HepG2 (cell line): ENCODE results near the gene RBFOX1. TPM values are rescaled to one million over a fixed set of nuclear protein-coding genes. Genes with fewer than 3 reads are reported as not detected.

Experiments
- ATAC-seq: fragments of 200-7000 bp; cut with Tn5 transposase; 3 replicates; pipeline ENCODE4 v1.9.1; 2020; ENCODE audit warnings: mild to moderate bottlenecking, moderate library complexity
- BruUV-seq: library from RNA; stranded (reverse); fragments of 400-500 nt; replicated peaks from 2 replicates; lab custom pipeline; 2021; lab: Mats Ljungman, UMichigan
- CTCF ChIA-PET: fragments of 300-600 bp; formaldehyde crosslinking; extraction: SDS; loops from one replicate; lab custom pipeline; 2021; ENCODE audit warnings: low total read pairs, inconsistent platforms, low intra/inter-chr PET ratio; lab: Yijun Ruan, JAX
- POLR2A ChIA-PET: fragments of 350-600 bp; sonication (Branson Sonifier 250); formaldehyde crosslinking; loops from one replicate; lab custom pipeline; 2020; ENCODE audit warnings: antibody characterized with exemption, inconsistent platforms; lab: Yijun Ruan, JAX
- DNase-seq: peaks from one replicate; pipeline ENCODE4 v3.0.0-alpha.2; 2015; ENCODE audit warnings: low spot score
- FAIRE-seq: peaks from 3 replicates; lab custom pipeline; 2011; peaks lifted over from hg19 to GRCh38; lab: Jason Lieb, UNC
- H2AFZ ChIP-seq: one replicate; pipeline ENCODE4 v1.6.1; 2011; ENCODE audit warnings: low read length, inconsistent platforms
- H3K27ac ChIP-seq: fragments of 300-600 bp; 3 replicates; pipeline ENCODE4 v1.8.0; 2011; ENCODE audit warnings: mixed run types, mild to moderate bottlenecking, mixed read lengths, low read length, inconsistent platforms; ENCODE audit not compliant: insufficient read depth; ENCODE audit errors: extremely low read length
- H3K27me3 ChIP-seq, 2 experiments: fragments of 200-600 bp in 1 of 2; 2 replicates in 1 of 2; 3 replicates in 1 of 2; pipeline versions ENCODE4 v1.6.0 to v1.8.0; 2011; ENCODE audit warnings: low read length in 2 of 2, mild to moderate bottlenecking in 2 of 2, moderate library complexity in 2 of 2, inconsistent platforms in 1 of 2; ENCODE audit not compliant: insufficient read depth in 2 of 2, control insufficient read depth in 1 of 2
- H3K36me3 ChIP-seq, 2 experiments: fragments of 200-600 bp in 1 of 2; replicated peaks in 1 of 2; 2 replicates in 1 of 2; 3 replicates in 1 of 2; pipeline versions ENCODE4 v1.5.1 to v1.8.0; 2011; ENCODE audit warnings: low read length in 2 of 2, inconsistent platforms in 1 of 2; ENCODE audit not compliant: insufficient read depth in 2 of 2, control insufficient read depth in 1 of 2
- H3K4me1 ChIP-seq: 2 replicates; pipeline ENCODE4 v1.5.1; 2012; ENCODE audit warnings: low read length, inconsistent platforms; ENCODE audit not compliant: insufficient read depth
- H3K4me2 ChIP-seq: 2 replicates; pipeline ENCODE4 v1.6.0; 2011; ENCODE audit warnings: low read depth, low read length, inconsistent platforms
- H3K4me3 ChIP-seq, 3 experiments: fragments of 200-600 bp in 1 of 3; sonication (generic), shearing (Covaris generic) in 1 of 3; replicated peaks in 1 of 3; 2 replicates each; pipeline ENCODE4 v1.5.1; 2011 to 2016; ENCODE audit warnings: low read length in 3 of 3, inconsistent platforms in 2 of 3, low read depth in 2 of 3, mild to moderate bottlenecking in 2 of 3, control low read depth in 1 of 3, mixed read lengths in 1 of 3; ENCODE audit not compliant: insufficient read depth in 1 of 3
- H3K79me2 ChIP-seq: one replicate; pipeline ENCODE4 v1.6.1; 2011; ENCODE audit warnings: low read length, inconsistent platforms; ENCODE audit not compliant: insufficient read depth
- H3K9ac ChIP-seq: 2 replicates; pipeline ENCODE4 v1.6.0; 2011; ENCODE audit warnings: mild to moderate bottlenecking, low read depth, low read length, inconsistent platforms; ENCODE audit not compliant: insufficient read depth
- H3K9me3 ChIP-seq: 2 replicates; pipeline ENCODE4 v1.5.1; 2012; ENCODE audit warnings: mild to moderate bottlenecking, low read length
- H4K20me1 ChIP-seq: 2 replicates; pipeline ENCODE4 v1.6.0; 2011; ENCODE audit warnings: inconsistent platforms, mild to moderate bottlenecking, low read length, moderate library complexity; ENCODE audit not compliant: insufficient read depth
- AHR ChIP-seq: IDR thresholded peaks from 2 replicates; pipeline ENCODE4 v1.6.1; 2018; ENCODE audit warnings: missing genetic modification reagents, missing compliant biosample characterization
- CBX5 ChIP-seq: sonication (generic); formaldehyde crosslinking; IDR thresholded peaks from 2 replicates; pipeline ENCODE4 v1.4.0; 2020; ENCODE audit warnings: missing genetic modification reagents, borderline replicate concordance
- HINFP ChIP-seq: sonication (generic); formaldehyde crosslinking; IDR thresholded peaks from 2 replicates; pipeline ENCODE4 v1.4.0; 2020; ENCODE audit warnings: low read depth, mild to moderate bottlenecking, missing genetic modification reagents
- IRX3 ChIP-seq: sonication (generic); formaldehyde crosslinking; IDR thresholded peaks from 2 replicates; pipeline ENCODE4 v1.8.1; 2023; ENCODE audit warnings: mild to moderate bottlenecking, low read depth, missing genetic modification reagents, borderline replicate concordance
- SRSF9 ChIP-seq: fragments of 200-400 bp; formaldehyde crosslinking; IDR thresholded peaks from 2 replicates; pipeline ENCODE4 v1.6.1; 2018; ENCODE audit warnings: borderline replicate concordance, mild to moderate bottlenecking, low read depth, low read length; ENCODE audit not compliant: insufficient read depth, poor library complexity, severe bottlenecking
- ZBTB42 ChIP-seq: sonication (generic); formaldehyde crosslinking; IDR thresholded peaks from 2 replicates; pipeline ENCODE4 v1.5.0; 2020; ENCODE audit warnings: mild to moderate bottlenecking, missing genetic modification reagents
- ZNF20 ChIP-seq: sonication (generic); formaldehyde crosslinking; IDR thresholded peaks from 2 replicates; pipeline ENCODE4 v1.4.0; 2020; ENCODE audit warnings: mild to moderate bottlenecking, moderate library complexity, missing genetic modification reagents
- ZNF292 ChIP-seq: sonication (generic); formaldehyde crosslinking; IDR thresholded peaks from 2 replicates; pipeline ENCODE4 v1.8.1; 2022; ENCODE audit warnings: mild to moderate bottlenecking, low read depth, missing genetic modification reagents, borderline replicate concordance
- ZNF883 ChIP-seq: sonication (generic); formaldehyde crosslinking; IDR thresholded peaks from 2 replicates; pipeline ENCODE4 v1.5.1; 2020; ENCODE audit warnings: mild to moderate bottlenecking, missing genetic modification reagents; ENCODE audit errors: not compliant biosample characterization
- WGBS: methylation state at CpG from one replicate; pipeline ENCODE4 v1.1.6; 2017; ENCODE audit warnings: low lambda C conversion rate; 5-methylcytosine and 5-hydroxymethylcytosine counted together
- in situ Hi-C: cut with HindIII; loops from 2 replicates; pipeline ENCODE4 v1.10.0; 2017; ENCODE audit warnings: low pct_unique_long_range_greater_than_20kb; ENCODE audit not compliant: extremely low pct_ligation_motif_present
- intact Hi-C: fragments of 100-400 bp; cut with micrococcal nuclease; formaldehyde crosslinking; loops from one replicate; pipeline ENCODE4 v1.10.0; 2022; ENCODE audit not compliant: unreplicated experiment
- polyA plus RNA-seq, 8 experiments: library from polyadenylated mRNA; depleted of rRNA in 3 of 8; stranded (reverse) in 7 of 8; unstranded in 1 of 8; fragments of >200 nt; fragmentation: Illumina TruSeq in 4 of 8; extraction: Trizol in 4 of 8; gene quantifications; 2 replicates each; pipeline versions ENCODE4 v1.2.1 to v1.2.3, GENCODE V29; 2011 to 2016; ENCODE audit warnings: low read depth in 4 of 8, missing spikeins in 1 of 8, mixed read lengths in 1 of 8; ENCODE audit not compliant: insufficient read depth in 1 of 8
- total RNA-seq, 5 experiments: library from RNA; depleted of rRNA; stranded (reverse); fragments of >200 nt; fragmentation: Illumina TruSeq; extraction: Trizol; gene quantifications; 2 replicates each; pipeline ENCODE4 v1.2.3, GENCODE V29; 2016; ENCODE audit warnings: low read depth in 1 of 5

RBFOX1 gene
- total and polyA plus RNA-seq, 2 of the 13 experiments (the other 11 are each of a cell fraction or from before 2014, with no cell fraction given): not detected

DNA sequence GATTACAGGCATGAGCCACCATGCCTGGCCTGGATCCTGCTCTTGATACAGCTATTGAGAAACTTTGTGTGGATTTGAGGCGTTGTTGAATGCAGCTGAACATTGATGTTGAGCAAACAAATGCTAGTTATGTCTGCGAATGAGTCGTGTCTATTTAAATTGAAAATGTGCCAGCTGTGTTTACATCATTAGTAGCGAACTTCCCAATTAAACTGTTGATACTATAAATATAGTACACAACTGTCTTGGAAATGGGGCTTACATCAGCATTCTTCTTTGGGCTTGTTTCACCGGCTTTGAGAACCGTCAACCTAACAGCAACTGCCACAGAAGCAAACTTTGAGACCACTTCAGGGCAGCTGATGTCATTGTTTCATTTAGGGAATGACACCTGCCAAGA, 251.9 kb downstream of the RBFOX1 start:
- 31% methylated on average over 6 of the region's 6 CpGs for WGBS
- intact Hi-C loops (no loop called here), in situ Hi-C loops (no loop called here)
- Histone ChIP-seq H3K4me1 (no peaks in the 10 kb centered on the region), H3K4me3 (no peak overlapping the region), H3K9me3 (no peaks in the 10 kb centered on the region), H4K20me1 (no peaks in the 10 kb centered on the region), H3K9ac (no peak overlapping the region), H3K36me3 (no peaks in the 10 kb centered on the region), H3K27ac (no peak overlapping the region), H3K79me2 (no peaks in the 10 kb centered on the region), H2AFZ (no peak overlapping the region), H3K27me3 (no peaks in the 10 kb centered on the region), H3K4me2 (no peak overlapping the region)
- no peak for DNase-seq
- ATAC-seq: no peak
- CTCF ChIA-PET: no interaction called here
- no peak for FAIRE-seq
- BruUV-seq: no TSS peak
- TF ChIP-seq SRSF9 (no peak), ZBTB42 (no peak), HINFP (CRISPR knock-in tag) (no peak), AHR (CRISPR knock-in tag) (no peak), ZNF292 (no peak), ZNF883 (CRISPR knock-in tag) (no peak), IRX3 (no peak), ZNF20 (CRISPR knock-in tag) (no peak), CBX5 (CRISPR knock-in tag) (no peak)
- POLR2A ChIA-PET: no interaction called here
